HL-60 (cell line): ENCODE measurements around the gene ESPN.

Experiments used
- DNase-seq, 2 experiments: peaks; one replicate each; pipeline ENCODE4 v3.0.0-alpha.2; 2010 to 2020; ENCODE audit warnings: low read depth in 1 of 2, low spot score in 1 of 2
- H3K27ac ChIP-seq: fragments of 250-450 bp; sonication (Bioruptor Pico); replicated peaks from 2 replicates; pipeline ENCODE4 v1.5.1; 2020; ENCODE audit warnings: mild to moderate bottlenecking, moderate library complexity
- H3K27me3 ChIP-seq: fragments of 250-450 bp; sonication (Bioruptor Pico); 2 replicates; pipeline ENCODE4 v1.5.1; 2021; ENCODE audit warnings: mild to moderate bottlenecking, moderate library complexity; ENCODE audit not compliant: insufficient read depth, poor library complexity, severe bottlenecking
- H3K4me3 ChIP-seq: replicated peaks from 2 replicates; pipeline ENCODE4 v1.5.1; 2011; ENCODE audit warnings: mild to moderate bottlenecking, control low read depth, low read length; ENCODE audit not compliant: insufficient read depth
- CTCF ChIP-seq: IDR thresholded peaks from one replicate; pipeline ENCODE4 v1.5.1; 2011; ENCODE audit warnings: low read length, control low read depth, inconsistent platforms; ENCODE audit not compliant: insufficient read depth
- GABPA ChIP-seq: IDR thresholded peaks from 2 replicates; pipeline ENCODE4 v1.6.1; 2012; ENCODE audit warnings: low read depth
- POLR2AphosphoS5 ChIP-seq: IDR thresholded peaks from 2 replicates; pipeline ENCODE4 v1.6.1; 2012; ENCODE audit warnings: low read depth
- REST ChIP-seq: IDR thresholded peaks from 2 replicates; pipeline ENCODE4 v1.6.1; 2012; ENCODE audit warnings: low read depth; ENCODE audit not compliant: insufficient replicate concordance
- SPI1 ChIP-seq: IDR thresholded peaks from 2 replicates; pipeline ENCODE4 v1.6.1; 2012; ENCODE audit warnings: low read depth, mild to moderate bottlenecking, borderline replicate concordance

The ESPN gene

DNA sequence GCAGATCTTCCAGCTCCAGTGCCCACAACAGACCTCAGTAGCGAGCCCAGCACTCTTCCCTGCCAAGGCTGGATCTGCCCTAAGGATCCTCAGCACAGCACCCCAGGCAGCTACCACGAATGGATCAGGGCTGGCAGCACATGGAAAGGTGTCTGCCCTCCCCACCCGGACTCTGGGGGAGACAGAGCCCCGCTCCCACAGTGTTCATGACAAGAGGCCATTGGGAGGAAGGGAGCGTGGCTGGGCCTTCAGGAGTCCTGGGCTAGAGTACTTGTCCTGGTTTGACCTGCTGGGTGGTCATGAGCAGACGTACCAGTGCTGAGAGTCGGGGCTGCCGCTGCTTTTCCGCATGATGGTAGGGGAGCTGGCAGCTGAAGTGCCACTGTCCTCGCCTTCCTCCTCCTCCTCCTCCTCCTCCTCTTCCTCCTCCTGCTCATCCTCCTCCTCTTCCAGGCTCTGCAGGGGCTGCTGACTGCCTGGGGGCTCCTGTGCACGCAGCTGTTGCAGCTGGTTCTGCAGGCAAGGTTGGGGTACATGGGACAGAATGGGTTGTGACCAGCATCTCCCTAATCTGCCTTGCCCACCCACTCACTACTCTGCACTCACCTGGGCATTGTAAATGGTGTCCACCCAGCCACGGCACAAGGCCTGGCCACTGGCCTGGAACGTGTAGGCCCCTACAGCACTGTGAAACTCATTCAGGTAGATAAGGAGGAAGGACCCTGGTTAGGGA, 44.3 kb downstream of the ESPN start:
- Histone ChIP-seq H3K4me3 (no peak overlapping the region), H3K27ac (no peak overlapping the region), H3K27me3 (peaks cover 30% of the 10 kb centered on the region)
- DNase-seq: no peak
- no peak for TF ChIP-seq SPI1
- TF ChIP-seq POLR2AphosphoS5: no peak
- TF ChIP-seq GABPA: no peak
- no peak for TF ChIP-seq REST
- no peak for TF ChIP-seq CTCF

- Histone ChIP-seq H3K27me3 (peaks cover 18% of the 10 kb centered on the region), H3K27ac (no peak overlapping the region), H3K4me3 (no peak overlapping the region)
- no peak for DNase-seq
- no peak for TF ChIP-seq REST
- no peak for TF ChIP-seq GABPA
- no peak for TF ChIP-seq SPI1
- no peak for TF ChIP-seq POLR2AphosphoS5
- TF ChIP-seq CTCF: no peak
Observed at GRCh38 chr1:6470132-6471085, 45.8 kb downstream of the ESPN start.

- H3K27ac ChIP-seq: no peak overlapping the region
- DNase-seq: no peak
- H3K27me3 ChIP-seq: peaks cover 11% of the 10 kb centered on the region
- H3K4me3 ChIP-seq: no peak overlapping the region
- no peak for TF ChIP-seq GABPA
- TF ChIP-seq POLR2AphosphoS5: no peak
- no peak for TF ChIP-seq CTCF
- TF ChIP-seq SPI1: no peak
- no peak for TF ChIP-seq REST
Observed at GRCh38 chr1:6471086-6471969, 46.8 kb downstream of the ESPN start.
